Adrenal gland (tissue), 5 donors: ENCODE data around the gene TIMM13.

Source experiments
- POLR2A ChIP-seq, 2 donors: fragments of 450-650 bp; IDR thresholded peaks; one replicate each; pipeline ENCODE4 v1.6.1; 2017; ENCODE audit warnings: antibody characterized with exemption in 2 of 2, mild to moderate bottlenecking in 2 of 2, moderate library complexity in 1 of 2
- TF ChIP-seq, protein P1 (sequence below), 6 experiments: fragments of 450-650 bp in 4 of 6; fragments of 200-600 bp in 2 of 6; sonication (generic) in 1 of 6; IDR thresholded peaks; 1 replicate in 5 of 6; 2 replicates in 1 of 6; pipeline versions ENCODE4 v1.5.1 to v1.8.0; 2016 to 2021; ENCODE audit warnings: antibody characterized with exemption in 6 of 6, mild to moderate bottlenecking in 2 of 6, moderate library complexity in 1 of 6
- donor health status: DM: no; HTN: no; CAD: no.

DNA sequence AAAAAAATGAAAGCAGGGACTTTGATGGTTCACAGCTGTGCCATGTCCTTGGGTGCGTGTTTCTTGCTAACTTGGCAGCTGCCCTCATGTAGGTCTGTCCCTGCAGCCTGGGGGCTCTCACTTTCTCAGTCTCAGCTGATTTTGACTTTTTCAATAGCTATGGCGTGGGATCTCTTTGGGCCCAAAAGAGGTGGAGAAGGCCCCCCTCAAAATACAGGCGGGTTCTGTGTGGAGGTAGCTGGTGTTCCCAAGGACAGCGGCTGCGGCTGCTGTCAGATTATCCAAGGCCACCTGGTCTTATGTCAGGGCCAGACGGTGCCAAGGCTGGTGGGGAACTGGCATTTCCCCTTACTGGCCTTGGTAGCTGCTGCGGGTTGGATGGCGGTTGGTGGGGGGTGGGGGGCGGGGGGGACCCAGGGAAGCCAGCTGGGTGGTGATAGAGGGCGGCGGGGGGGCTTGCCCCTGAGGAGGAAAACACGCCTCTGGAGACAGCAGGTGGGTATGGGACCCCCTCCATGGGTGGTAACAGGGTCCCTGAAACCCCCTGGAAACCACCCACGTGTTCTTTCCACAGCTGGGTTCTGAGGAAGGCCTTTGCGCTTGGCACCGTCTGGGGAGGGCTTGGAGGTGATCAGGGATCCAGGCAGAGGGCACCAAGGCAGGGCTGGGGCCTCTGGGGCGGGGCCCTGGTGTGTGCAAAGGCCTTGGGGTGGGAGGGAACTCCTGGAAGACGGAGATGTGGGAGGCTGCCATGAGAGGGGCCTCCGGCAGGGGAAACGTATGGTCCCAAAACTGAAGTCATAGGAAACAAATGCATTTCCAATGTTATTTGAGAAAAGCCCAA is 4.1 kb downstream of the TIMM13 start:
- TF ChIP-seq, protein P1, sequence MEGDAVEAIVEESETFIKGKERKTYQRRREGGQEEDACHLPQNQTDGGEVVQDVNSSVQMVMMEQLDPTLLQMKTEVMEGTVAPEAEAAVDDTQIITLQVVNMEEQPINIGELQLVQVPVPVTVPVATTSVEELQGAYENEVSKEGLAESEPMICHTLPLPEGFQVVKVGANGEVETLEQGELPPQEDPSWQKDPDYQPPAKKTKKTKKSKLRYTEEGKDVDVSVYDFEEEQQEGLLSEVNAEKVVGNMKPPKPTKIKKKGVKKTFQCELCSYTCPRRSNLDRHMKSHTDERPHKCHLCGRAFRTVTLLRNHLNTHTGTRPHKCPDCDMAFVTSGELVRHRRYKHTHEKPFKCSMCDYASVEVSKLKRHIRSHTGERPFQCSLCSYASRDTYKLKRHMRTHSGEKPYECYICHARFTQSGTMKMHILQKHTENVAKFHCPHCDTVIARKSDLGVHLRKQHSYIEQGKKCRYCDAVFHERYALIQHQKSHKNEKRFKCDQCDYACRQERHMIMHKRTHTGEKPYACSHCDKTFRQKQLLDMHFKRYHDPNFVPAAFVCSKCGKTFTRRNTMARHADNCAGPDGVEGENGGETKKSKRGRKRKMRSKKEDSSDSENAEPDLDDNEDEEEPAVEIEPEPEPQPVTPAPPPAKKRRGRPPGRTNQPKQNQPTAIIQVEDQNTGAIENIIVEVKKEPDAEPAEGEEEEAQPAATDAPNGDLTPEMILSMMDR (IDR thresholded peaks at IDR 0.05), result no peak
- TF ChIP-seq POLR2A (IDR thresholded peaks at IDR 0.05), result no peak
